Stimulated activated CD8-positive, alpha-beta memory T cell treated with anti-CD3 and anti-CD28 coated beads, Interleukin-7, amount 100 ng/mL, for 1 hour (primary cell): ENCODE data around the gene NUP210.

Experiments used
- DNase-seq, 2 donors: peaks; one replicate each; pipeline ENCODE4 v3.0.0-alpha.2; 2020; ENCODE audit warnings: low read depth in 2 of 2

Gene NUP210

GRCh38 chr3:13275376-13276005, 144.6 kb downstream of the NUP210 start:
- DNase-seq, result no peak

- DNase-seq, result no peak
Observed at GRCh38 chr3:13274551-13275332, 145.4 kb downstream of the NUP210 start.

GRCh38 chr3:13274125-13274524, 146.0 kb downstream of the NUP210 start:
- DNase-seq, result no peak

GRCh38 chr3:13273604-13274105, 146.5 kb downstream of the NUP210 start:
- DNase-seq, result no peak

GRCh38 chr3:13272831-13273603, 147.1 kb downstream of the NUP210 start:
- no peak for DNase-seq

- DNase-seq, result no peak
Observed at GRCh38 chr3:13269711-13270378, 150.3 kb downstream of the NUP210 start.

- no peak for DNase-seq
Observed at GRCh38 chr3:13268961-13269441, 151.1 kb downstream of the NUP210 start.

GRCh38 chr3:13268120-13268519, 152.0 kb downstream of the NUP210 start:
- DNase-seq, result no peak

- DNase-seq, result no peak
Observed at GRCh38 chr3:13266651-13267362, 153.3 kb downstream of the NUP210 start.
